Astrocyte (in vitro differentiated cells and primary cell): ENCODE results near the gene NOG. TPM values are rescaled to one million over a fixed set of nuclear protein-coding genes. Genes with fewer than 3 reads are reported as not detected.

ENCODE experiments used
- DNase-seq: peaks from one replicate; pipeline ENCODE4 v3.0.0-alpha.2; 2010; ENCODE audit warnings: low read depth
- FAIRE-seq: peaks from 2 replicates; lab custom pipeline; 2011; peaks lifted over from hg19 to GRCh38; lab: Jason Lieb, UNC
- H2AFZ ChIP-seq: 2 replicates; pipeline ENCODE4 v1.6.0; 2012; ENCODE audit warnings: low read depth, low read length, inconsistent platforms
- H3K27ac ChIP-seq: 2 replicates; pipeline ENCODE4 v1.5.1; 2011; ENCODE audit warnings: low read depth, low read length, inconsistent platforms
- H3K27me3 ChIP-seq: 2 replicates; pipeline ENCODE4 v1.6.0; 2011; ENCODE audit warnings: low read length, inconsistent platforms; ENCODE audit not compliant: insufficient read depth
- H3K36me3 ChIP-seq: 2 replicates; pipeline ENCODE4 v1.5.1; 2011; ENCODE audit warnings: low read length, inconsistent platforms; ENCODE audit not compliant: insufficient read depth
- H3K4me1 ChIP-seq: 2 replicates; pipeline ENCODE4 v1.5.1; 2011; ENCODE audit warnings: low read length, inconsistent platforms; ENCODE audit not compliant: insufficient read depth
- H3K4me2 ChIP-seq: 2 replicates; pipeline ENCODE4 v1.6.0; 2012; ENCODE audit warnings: low read length, inconsistent platforms
- H3K4me3 ChIP-seq: 2 replicates; pipeline ENCODE4 v1.5.1; 2011; ENCODE audit warnings: low read depth, mild to moderate bottlenecking, low read length, inconsistent platforms; ENCODE audit not compliant: insufficient read depth
- H3K79me2 ChIP-seq: 2 replicates; pipeline ENCODE4 v1.6.0; 2012; ENCODE audit warnings: mild to moderate bottlenecking, low read length, inconsistent platforms; ENCODE audit not compliant: insufficient read depth
- H3K9ac ChIP-seq: 2 replicates; pipeline ENCODE4 v1.6.0; 2012; ENCODE audit warnings: mild to moderate bottlenecking, low read length, inconsistent platforms
- H3K9me3 ChIP-seq: 2 replicates; pipeline ENCODE4 v1.5.1; 2012; ENCODE audit warnings: low read depth, mild to moderate bottlenecking, low read length, inconsistent platforms; ENCODE audit not compliant: insufficient read depth
- H4K20me1 ChIP-seq: 2 replicates; pipeline ENCODE4 v1.6.0; 2012; ENCODE audit warnings: low read length, inconsistent platforms; ENCODE audit not compliant: insufficient read depth
- H3K27ac Mint-ChIP-seq: one replicate; pipeline ENCODE4 v1.8.0; 2021; ENCODE audit warnings: mild to moderate bottlenecking, mixed read lengths; ENCODE audit not compliant: unreplicated experiment
- H3K27me3 Mint-ChIP-seq: one replicate; pipeline ENCODE4 v1.8.0; 2021; ENCODE audit warnings: low read depth, mixed read lengths; ENCODE audit not compliant: unreplicated experiment
- H3K36me3 Mint-ChIP-seq: one replicate; pipeline ENCODE4 v1.8.0; 2021; ENCODE audit warnings: low read depth, mixed read lengths; ENCODE audit not compliant: unreplicated experiment
- H3K4me1 Mint-ChIP-seq: one replicate; pipeline ENCODE4 v1.8.0; 2021; ENCODE audit warnings: low read depth, mixed read lengths; ENCODE audit not compliant: unreplicated experiment
- H3K4me3 Mint-ChIP-seq: one replicate; pipeline ENCODE4 v1.8.0; 2021; ENCODE audit warnings: mild to moderate bottlenecking, moderate library complexity, mixed read lengths; ENCODE audit not compliant: unreplicated experiment
- H3K9me3 Mint-ChIP-seq: one replicate; pipeline ENCODE4 v1.8.0; 2021; ENCODE audit warnings: mild to moderate bottlenecking, mixed read lengths; ENCODE audit not compliant: unreplicated experiment
- EZH2 ChIP-seq: IDR thresholded peaks from 2 replicates; pipeline ENCODE4 v1.6.1; 2012; ENCODE audit warnings: mild to moderate bottlenecking, low read length, inconsistent platforms; ENCODE audit not compliant: insufficient read depth
- total RNA-seq: library from RNA; stranded (reverse); gene quantifications from 2 replicates; pipeline ENCODE4 v1.2.1, GENCODE V29; 2021
- TF ChIP-seq, protein P1 (sequence below): IDR thresholded peaks from 2 replicates; pipeline ENCODE4 v1.5.1; 2011; ENCODE audit warnings: low read depth, mild to moderate bottlenecking, inconsistent platforms, low read length, moderate library complexity; ENCODE audit not compliant: insufficient read depth

The NOG gene
- total RNA-seq, 1 donor from 2014 or later: 23.0 TPM

DNA sequence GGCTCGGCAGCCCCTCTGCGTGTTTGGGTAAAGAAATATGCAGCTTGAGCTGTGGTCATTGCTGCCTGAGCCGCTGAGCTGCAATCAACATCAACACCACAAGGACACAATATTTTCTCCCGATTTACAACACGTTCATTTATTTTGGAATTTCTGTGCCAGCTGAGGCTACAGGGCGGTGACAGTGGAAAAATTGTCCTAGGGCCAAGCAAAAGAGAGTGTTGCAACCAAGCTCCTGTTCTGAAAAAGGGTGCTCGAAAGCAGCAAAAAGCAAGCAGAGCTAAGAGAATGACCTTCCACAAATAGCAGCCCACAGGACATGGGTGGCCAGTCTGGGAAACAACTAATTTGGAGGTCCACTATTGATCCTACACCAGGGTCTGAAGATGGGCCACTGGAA lies 35.4 kb upstream of the NOG start:
- H4K20me1 ChIP-seq: no peaks in the 10 kb centered on the region
- peaks cover 2% of the 10 kb centered on the region for H3K9me3 Mint-ChIP-seq
- DNase-seq: no peak
- no peak overlapping the region for H3K4me2 ChIP-seq
- no peak overlapping the region for H3K27ac ChIP-seq
- H3K4me3 ChIP-seq: no peak overlapping the region
- no peaks in the 10 kb centered on the region for H3K9me3 ChIP-seq
- no peaks in the 10 kb centered on the region for H3K4me1 Mint-ChIP-seq
- FAIRE-seq: no peak
- H3K9ac ChIP-seq: no peak overlapping the region
- H3K4me1 ChIP-seq: no peaks in the 10 kb centered on the region
- H3K36me3 ChIP-seq: no peaks in the 10 kb centered on the region
- H3K36me3 Mint-ChIP-seq: no peaks in the 10 kb centered on the region
- no peak overlapping the region for H2AFZ ChIP-seq
- H3K4me3 Mint-ChIP-seq: no peak overlapping the region
- H3K27me3 ChIP-seq: no peaks in the 10 kb centered on the region
- H3K79me2 ChIP-seq: no peaks in the 10 kb centered on the region
- H3K27me3 Mint-ChIP-seq: peaks cover 2% of the 10 kb centered on the region
- no peak overlapping the region for H3K27ac Mint-ChIP-seq
- TF ChIP-seq, protein P1, sequence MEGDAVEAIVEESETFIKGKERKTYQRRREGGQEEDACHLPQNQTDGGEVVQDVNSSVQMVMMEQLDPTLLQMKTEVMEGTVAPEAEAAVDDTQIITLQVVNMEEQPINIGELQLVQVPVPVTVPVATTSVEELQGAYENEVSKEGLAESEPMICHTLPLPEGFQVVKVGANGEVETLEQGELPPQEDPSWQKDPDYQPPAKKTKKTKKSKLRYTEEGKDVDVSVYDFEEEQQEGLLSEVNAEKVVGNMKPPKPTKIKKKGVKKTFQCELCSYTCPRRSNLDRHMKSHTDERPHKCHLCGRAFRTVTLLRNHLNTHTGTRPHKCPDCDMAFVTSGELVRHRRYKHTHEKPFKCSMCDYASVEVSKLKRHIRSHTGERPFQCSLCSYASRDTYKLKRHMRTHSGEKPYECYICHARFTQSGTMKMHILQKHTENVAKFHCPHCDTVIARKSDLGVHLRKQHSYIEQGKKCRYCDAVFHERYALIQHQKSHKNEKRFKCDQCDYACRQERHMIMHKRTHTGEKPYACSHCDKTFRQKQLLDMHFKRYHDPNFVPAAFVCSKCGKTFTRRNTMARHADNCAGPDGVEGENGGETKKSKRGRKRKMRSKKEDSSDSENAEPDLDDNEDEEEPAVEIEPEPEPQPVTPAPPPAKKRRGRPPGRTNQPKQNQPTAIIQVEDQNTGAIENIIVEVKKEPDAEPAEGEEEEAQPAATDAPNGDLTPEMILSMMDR: no peak
- no peak for TF ChIP-seq EZH2

DNA sequence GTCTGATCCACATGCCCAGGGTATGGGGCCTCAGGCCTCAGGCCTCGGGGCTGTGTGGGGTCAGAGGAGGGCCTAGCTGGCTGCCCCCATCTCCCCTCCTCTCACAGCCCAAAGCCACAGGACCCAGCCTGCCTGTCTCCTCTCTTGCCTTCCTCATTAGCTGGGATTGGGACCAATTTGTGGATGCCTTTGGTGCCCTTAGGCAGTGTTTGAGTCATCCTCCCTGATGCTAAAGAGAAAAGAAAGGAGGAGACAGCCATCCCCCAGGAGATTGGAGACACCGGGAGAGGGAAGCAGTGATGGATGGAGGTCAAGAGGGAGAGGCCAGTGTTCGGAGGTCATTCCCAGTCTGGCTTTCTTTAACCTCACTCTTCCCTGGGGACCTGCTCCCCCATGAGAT lies 23.3 kb upstream of the NOG start:
- Histone ChIP-seq H3K4me1 (no peaks in the 10 kb centered on the region), H2AFZ (no peak overlapping the region), H3K36me3 (no peaks in the 10 kb centered on the region), H3K79me2 (no peaks in the 10 kb centered on the region), H3K27ac (no peak overlapping the region), H3K9me3 (no peaks in the 10 kb centered on the region), H3K4me3 (no peak overlapping the region), H3K4me2 (no peak overlapping the region), H4K20me1 (no peaks in the 10 kb centered on the region), H3K27me3 (no peaks in the 10 kb centered on the region), H3K9ac (no peak overlapping the region)
- H3K27me3 Mint-ChIP-seq: peaks cover 17% of the 10 kb centered on the region
- H3K9me3 Mint-ChIP-seq: peaks cover 3% of the 10 kb centered on the region
- no peaks in the 10 kb centered on the region for H3K4me1 Mint-ChIP-seq
- TF ChIP-seq EZH2: no peak
- TF ChIP-seq, protein P1: no peak
- H3K36me3 Mint-ChIP-seq: no peaks in the 10 kb centered on the region
- DNase-seq: no peak
- H3K4me3 Mint-ChIP-seq: no peak overlapping the region
- H3K27ac Mint-ChIP-seq: no peak overlapping the region
- no peak for FAIRE-seq

DNA sequence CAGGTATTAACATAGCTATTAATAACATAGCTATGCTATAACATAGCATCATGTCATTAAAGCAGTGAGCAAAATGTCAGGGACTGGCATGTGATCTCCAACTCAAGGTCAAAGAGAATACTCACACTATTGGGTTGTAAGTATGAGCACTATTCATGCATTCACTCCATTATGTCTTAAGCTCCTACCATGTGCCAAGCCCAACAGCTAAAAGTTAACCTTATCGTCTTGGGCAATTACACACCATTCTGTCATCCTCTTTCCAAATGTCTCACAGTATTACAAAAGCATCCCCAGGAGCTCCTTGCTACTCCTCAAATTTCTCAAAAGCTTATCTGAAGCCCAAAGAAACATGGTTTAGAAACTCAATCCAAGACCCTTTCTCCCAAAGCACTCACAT lies 22.0 kb upstream of the NOG start:
- Histone ChIP-seq H4K20me1 (no peaks in the 10 kb centered on the region), H3K4me1 (no peaks in the 10 kb centered on the region), H3K4me2 (no peak overlapping the region), H3K9me3 (no peaks in the 10 kb centered on the region), H2AFZ (no peak overlapping the region), H3K27me3 (no peaks in the 10 kb centered on the region), H3K9ac (no peak overlapping the region), H3K79me2 (no peaks in the 10 kb centered on the region), H3K36me3 (no peaks in the 10 kb centered on the region), H3K27ac (no peak overlapping the region), H3K4me3 (no peak overlapping the region)
- Mint-ChIP-seq H3K4me1 (no peaks in the 10 kb centered on the region), H3K4me3 (no peak overlapping the region), H3K27ac (no peak overlapping the region), H3K36me3 (no peaks in the 10 kb centered on the region), H3K9me3 (no peaks in the 10 kb centered on the region), H3K27me3 (peaks cover 11% of the 10 kb centered on the region)
- DNase-seq (no peak), FAIRE-seq (no peak)
- no peak for TF ChIP-seq EZH2
- TF ChIP-seq, protein P1: no peak
